ENCODE data around the gene ETV3.
"Not testable (repeated sequence)": the region's sequence is repeated elsewhere in the genome, so short reads cannot be mapped to it uniquely, and the experiment has no call there.

ETV3 gene
- total RNA-seq, result 39.4 to 553 (median 67.0) reads per million in 17 experiments

- DNase-seq, result peak; percentile 91 to 96 (median 94)
Measured at GRCh38 chr1:157138220-157139051, at the start of gene ETV3. Gene ETV3 (minus strand): TSS chr1:157138395. CDS start chr1:157136352, 2,043 bp downstream.

- no peak for DNase-seq
Measured at GRCh38 chr1:157186281-157186992, 48.2 kb upstream of the ETV3 start.

GRCh38 chr1:157183870-157184269 lies 45.7 kb upstream of the ETV3 start:
- DNase-seq, result peak; percentile 50 to 77 (median 73)

- not testable (repeated sequence) for DNase-seq
Measured at GRCh38 chr1:157182371-157182770, 44.2 kb upstream of the ETV3 start.

- DNase-seq, result peak in 2 of 4 experiments; percentile 11 to 33
Measured at GRCh38 chr1:157181790-157182189, 43.6 kb upstream of the ETV3 start.

- DNase-seq, result no peak
Measured at GRCh38 chr1:157181258-157181657, 43.1 kb upstream of the ETV3 start.

GRCh38 chr1:157178490-157178889 lies 40.3 kb upstream of the ETV3 start:
- DNase-seq, result no peak

- DNase-seq, result no peak
Measured at GRCh38 chr1:157177733-157178394, 39.7 kb upstream of the ETV3 start.

GRCh38 chr1:157176591-157177121 lies 38.5 kb upstream of the ETV3 start:
- DNase-seq, result no peak

GRCh38 chr1:157176016-157176415 lies 37.8 kb upstream of the ETV3 start:
- no peak for DNase-seq

- no peak for DNase-seq
Measured at GRCh38 chr1:157173900-157174410, 35.8 kb upstream of the ETV3 start.

GRCh38 chr1:157173241-157173640 lies 35.0 kb upstream of the ETV3 start:
- not testable (repeated sequence) for DNase-seq

GRCh38 chr1:157172591-157172990 lies 34.4 kb upstream of the ETV3 start:
- not testable (repeated sequence) for DNase-seq

- not testable (repeated sequence) for DNase-seq
Measured at GRCh38 chr1:157171903-157172503, 33.8 kb upstream of the ETV3 start.

- DNase-seq, result peak; percentile 65 to 87 (median 78)
Measured at GRCh38 chr1:157170677-157171515, 32.7 kb upstream of the ETV3 start.

- peak in 1 of 4 experiments; percentile 32 for DNase-seq
Measured at GRCh38 chr1:157168015-157168414, 29.8 kb upstream of the ETV3 start.

GRCh38 chr1:157167437-157167836 lies 29.2 kb upstream of the ETV3 start:
- no peak for DNase-seq

- DNase-seq, result no peak
Measured at GRCh38 chr1:157166590-157166989, 28.4 kb upstream of the ETV3 start.

GRCh38 chr1:157163273-157164127 lies 25.3 kb upstream of the ETV3 start:
- DNase-seq, result peak; percentile 75 to 88 (median 80)

GRCh38 chr1:157162345-157162744 lies 24.1 kb upstream of the ETV3 start:
- no peak for DNase-seq

Measured in suppressor macrophage (primary cell).